ENCODE results near the gene SCUBE1.

The SCUBE1 gene

DNA sequence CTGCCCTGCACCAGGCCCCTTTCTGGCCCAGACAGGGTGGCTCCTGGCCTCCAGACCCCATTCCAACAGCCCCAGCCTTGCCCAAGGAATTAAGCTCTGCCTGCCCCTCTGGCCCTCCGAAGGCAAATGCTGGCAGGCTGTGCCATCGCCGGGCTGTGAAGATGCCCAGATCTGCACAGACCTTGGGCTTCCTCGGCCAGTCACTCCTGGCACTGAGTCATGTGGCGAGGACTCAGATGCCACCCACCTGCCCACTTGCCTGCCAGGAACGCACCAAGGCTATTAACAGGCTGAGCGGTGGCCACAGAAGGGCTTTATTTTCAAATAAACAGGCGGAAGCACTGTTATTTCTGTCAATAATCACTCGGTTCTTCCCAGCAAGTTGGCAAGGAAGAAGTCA lies 105.9 kb downstream of the SCUBE1 start:
- Histone ChIP-seq H2BK12ac (ENCODE audit: low read length) (no peak overlapping the region), H3K27me3 (ENCODE audit: insufficient read depth, low read length) (no peaks in the 10 kb centered on the region), H3K79me1 (ENCODE audit: low read length) (no peaks in the 10 kb centered on the region), H3K18ac (ENCODE audit: low read length) (no peak overlapping the region), H3K4ac (ENCODE audit: low read depth, low read length) (no peak overlapping the region), H3K27ac (ENCODE audit: low read depth, low read length) (no peak overlapping the region), H2AFZ (ENCODE audit: insufficient read depth, low read length, poor library complexity) (no peak overlapping the region), H3K36me3 (ENCODE audit: control insufficient read depth in 1 of 2, insufficient read depth in 2 of 2, low read length in 2 of 2) (no peaks in the 10 kb centered on the region), H3K9ac (ENCODE audit: low read length) (no peak overlapping the region), H2BK5ac (ENCODE audit: low read depth, low read length, poor library complexity) (no peak overlapping the region), H4K91ac (ENCODE audit: low read depth, low read length) (no peak overlapping the region), H3K9me3 (ENCODE audit: insufficient read depth, low read depth, low read length) (no peaks in the 10 kb centered on the region), H3K4me3 (ENCODE audit: low read depth, low read length) (no peak overlapping the region), H3K23ac (ENCODE audit: low read length) (no peak overlapping the region), H2AK5ac (ENCODE audit: low read length) (no peak overlapping the region), H3K4me2 (ENCODE audit: low read length) (no peak overlapping the region), H3K79me2 (ENCODE audit: control insufficient read depth, insufficient read depth, low read length, poor library complexity) (no peaks in the 10 kb centered on the region), H3K14ac (ENCODE audit: low read length) (no peak overlapping the region), H4K12ac (ENCODE audit: low read depth, low read length) (no peak overlapping the region), H4K8ac (ENCODE audit: low read depth, low read length) (no peak overlapping the region), H3K4me1 (ENCODE audit: control insufficient read depth in 1 of 2, insufficient read depth in 2 of 2, low read length in 2 of 2) (peaks cover 7 to 34% of the 10 kb centered on the region in 2 experiments), H2BK120ac (ENCODE audit: insufficient read depth, low read length, poor library complexity) (no peak overlapping the region)
- DNase-seq, result no peak
- no CpG with 5 or more reads among the region's 9 CpGs for WGBS (ENCODE audit: extremely low coverage, insufficient coverage, insufficient read length)

DNA sequence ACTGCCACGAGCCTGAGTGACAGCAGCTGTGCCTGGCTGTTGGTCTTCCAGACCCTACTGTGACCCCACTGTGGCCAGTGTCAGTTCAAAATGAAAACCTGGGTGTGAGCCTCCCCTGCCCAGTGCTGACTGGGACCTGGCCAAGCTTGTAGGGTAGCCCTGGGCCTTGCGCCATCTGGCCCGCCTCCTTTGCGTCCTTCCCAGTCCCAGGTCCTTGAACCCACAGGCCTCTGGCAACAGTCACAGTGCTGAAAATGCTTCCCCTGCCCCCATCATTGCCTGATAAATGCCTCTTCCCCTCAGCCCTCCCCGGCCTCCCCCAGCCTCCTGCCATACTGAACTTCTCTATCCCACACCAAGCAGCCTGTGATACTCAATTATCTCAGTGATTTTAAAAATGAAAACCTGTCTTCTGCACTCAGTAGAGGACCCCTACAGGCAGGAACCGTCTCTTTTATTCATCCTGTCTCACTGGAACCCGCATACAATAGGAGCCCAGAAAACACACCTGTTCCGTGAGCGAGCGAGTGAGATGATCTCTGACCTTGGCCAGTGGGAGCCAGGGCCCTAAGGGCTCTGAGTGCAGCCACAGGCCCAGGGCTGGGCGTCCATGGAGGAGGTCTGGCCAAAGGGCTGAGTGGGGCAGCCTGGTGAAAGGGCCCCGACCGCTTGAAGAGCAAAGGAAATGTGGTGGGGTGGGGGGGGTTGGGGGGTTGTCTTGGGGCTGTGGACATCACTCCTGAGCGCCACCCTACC lies 106.6 kb downstream of the SCUBE1 start:
- no peak overlapping the region for H2AK5ac ChIP-seq (ENCODE audit: low read length)
- no peaks in the 10 kb centered on the region for H3K9me3 ChIP-seq (ENCODE audit: insufficient read depth, low read depth, low read length)
- no peak overlapping the region for H4K12ac ChIP-seq (ENCODE audit: low read depth, low read length)
- no peaks in the 10 kb centered on the region for H3K79me2 ChIP-seq (ENCODE audit: control insufficient read depth, insufficient read depth, low read length, poor library complexity)
- no peak overlapping the region for H3K4me3 ChIP-seq (ENCODE audit: low read depth, low read length)
- no peak overlapping the region for H3K9ac ChIP-seq (ENCODE audit: low read length)
- no peak overlapping the region for H3K4me2 ChIP-seq (ENCODE audit: low read length)
- no peak overlapping the region for H3K23ac ChIP-seq (ENCODE audit: low read length)
- no peak overlapping the region for H2AFZ ChIP-seq (ENCODE audit: insufficient read depth, low read length, poor library complexity)
- peaks cover 7 to 29% of the 10 kb centered on the region in 2 experiments for H3K4me1 ChIP-seq (ENCODE audit: control insufficient read depth in 1 of 2, insufficient read depth in 2 of 2, low read length in 2 of 2)
- no peaks in the 10 kb centered on the region for H3K36me3 ChIP-seq (ENCODE audit: control insufficient read depth in 1 of 2, insufficient read depth in 2 of 2, low read length in 2 of 2)
- H4K91ac ChIP-seq (ENCODE audit: low read depth, low read length), result no peak overlapping the region
- no peak overlapping the region for H3K18ac ChIP-seq (ENCODE audit: low read length)
- H3K79me1 ChIP-seq (ENCODE audit: low read length), result no peaks in the 10 kb centered on the region
- no peak overlapping the region for H2BK120ac ChIP-seq (ENCODE audit: insufficient read depth, low read length, poor library complexity)
- H4K8ac ChIP-seq (ENCODE audit: low read depth, low read length), result no peak overlapping the region
- H3K4ac ChIP-seq (ENCODE audit: low read depth, low read length), result no peak overlapping the region
- peak in 1 of 2 donors; percentile 34 for DNase-seq
- no CpG with 5 or more reads among the region's 14 CpGs for WGBS (ENCODE audit: extremely low coverage, insufficient coverage, insufficient read length)
- no peaks in the 10 kb centered on the region for H3K27me3 ChIP-seq (ENCODE audit: insufficient read depth, low read length)
- H2BK12ac ChIP-seq (ENCODE audit: low read length), result no peak overlapping the region
- no peak overlapping the region for H2BK5ac ChIP-seq (ENCODE audit: low read depth, low read length, poor library complexity)
- no peak overlapping the region for H3K27ac ChIP-seq (ENCODE audit: low read depth, low read length)
- no peak overlapping the region for H3K14ac ChIP-seq (ENCODE audit: low read length)

DNA sequence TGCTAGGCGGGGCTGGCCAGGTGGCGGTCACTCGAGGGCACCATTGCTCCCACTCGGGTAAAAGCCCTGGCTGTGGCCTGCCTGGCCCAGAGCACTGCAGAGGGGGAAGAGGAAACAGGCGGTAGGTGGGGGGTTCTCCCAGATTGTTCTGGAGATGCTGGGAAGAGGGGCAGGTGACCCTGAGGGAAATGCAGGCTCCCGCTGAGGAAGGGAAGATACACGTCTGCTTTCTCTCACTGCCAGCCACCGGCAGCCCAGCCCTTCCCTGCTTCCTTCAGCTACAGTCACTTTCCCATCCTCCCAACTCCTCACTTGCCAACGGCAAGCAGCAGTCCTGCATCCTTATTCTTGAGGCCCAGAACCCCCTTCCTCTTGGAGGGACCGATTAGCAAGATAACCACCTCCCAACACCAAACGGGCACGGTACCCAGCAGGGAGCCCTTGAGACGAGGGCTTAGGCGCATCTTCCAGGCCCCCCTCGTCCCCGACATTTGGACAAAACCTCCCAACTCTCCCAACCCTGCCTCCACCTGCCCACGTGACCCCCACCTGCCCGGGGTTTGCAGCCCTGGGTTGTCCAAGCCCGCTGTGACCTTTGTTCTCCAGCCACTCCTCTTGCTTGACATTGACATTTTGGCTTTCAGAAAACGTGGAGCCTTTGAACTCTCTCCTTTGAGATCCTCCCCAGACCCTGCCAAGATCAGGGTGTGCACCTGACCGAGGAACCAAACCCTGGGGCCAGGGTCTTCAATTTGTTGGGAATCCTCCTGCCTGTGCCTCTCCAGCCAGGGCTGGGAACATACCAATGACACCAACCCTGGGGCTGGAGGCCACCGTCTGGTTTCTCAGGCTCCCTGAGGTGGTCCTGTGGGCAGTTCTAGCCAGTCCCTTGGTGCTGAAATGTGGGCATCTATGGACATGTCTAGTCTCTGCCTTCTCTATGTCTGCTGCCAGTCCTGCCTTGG lies 107.4 kb downstream of the SCUBE1 start:
- Histone ChIP-seq H3K36me3 (ENCODE audit: control insufficient read depth in 1 of 2, insufficient read depth in 2 of 2, low read length in 2 of 2) (no peaks in the 10 kb centered on the region), H3K14ac (ENCODE audit: low read length) (no peak overlapping the region), H4K12ac (ENCODE audit: low read depth, low read length) (no peak overlapping the region), H3K79me1 (ENCODE audit: low read length) (no peaks in the 10 kb centered on the region), H3K4me2 (ENCODE audit: low read length) (no peak overlapping the region), H3K18ac (ENCODE audit: low read length) (no peak overlapping the region), H2BK120ac (ENCODE audit: insufficient read depth, low read length, poor library complexity) (no peak overlapping the region), H2BK5ac (ENCODE audit: low read depth, low read length, poor library complexity) (no peak overlapping the region), H3K9me3 (ENCODE audit: insufficient read depth, low read depth, low read length) (no peaks in the 10 kb centered on the region), H3K23ac (ENCODE audit: low read length) (no peak overlapping the region), H3K4ac (ENCODE audit: low read depth, low read length) (no peak overlapping the region), H3K9ac (ENCODE audit: low read length) (no peak overlapping the region), H2AFZ (ENCODE audit: insufficient read depth, low read length, poor library complexity) (no peak overlapping the region), H4K91ac (ENCODE audit: low read depth, low read length) (no peak overlapping the region), H2AK5ac (ENCODE audit: low read length) (no peak overlapping the region), H3K27ac (ENCODE audit: low read depth, low read length) (no peak overlapping the region), H2BK12ac (ENCODE audit: low read length) (no peak overlapping the region), H4K8ac (ENCODE audit: low read depth, low read length) (no peak overlapping the region), H3K79me2 (ENCODE audit: control insufficient read depth, insufficient read depth, low read length, poor library complexity) (no peaks in the 10 kb centered on the region), H3K27me3 (ENCODE audit: insufficient read depth, low read length) (no peaks in the 10 kb centered on the region), H3K4me1 (ENCODE audit: control insufficient read depth in 1 of 2, insufficient read depth in 2 of 2, low read length in 2 of 2) (peaks cover 7 to 28% of the 10 kb centered on the region in 2 experiments), H3K4me3 (ENCODE audit: low read depth, low read length) (peak overlapping the region; percentile 18)
- no CpG with 5 or more reads among the region's 22 CpGs for WGBS (ENCODE audit: extremely low coverage, insufficient coverage, insufficient read length)
- DNase-seq, result no peak

DNA sequence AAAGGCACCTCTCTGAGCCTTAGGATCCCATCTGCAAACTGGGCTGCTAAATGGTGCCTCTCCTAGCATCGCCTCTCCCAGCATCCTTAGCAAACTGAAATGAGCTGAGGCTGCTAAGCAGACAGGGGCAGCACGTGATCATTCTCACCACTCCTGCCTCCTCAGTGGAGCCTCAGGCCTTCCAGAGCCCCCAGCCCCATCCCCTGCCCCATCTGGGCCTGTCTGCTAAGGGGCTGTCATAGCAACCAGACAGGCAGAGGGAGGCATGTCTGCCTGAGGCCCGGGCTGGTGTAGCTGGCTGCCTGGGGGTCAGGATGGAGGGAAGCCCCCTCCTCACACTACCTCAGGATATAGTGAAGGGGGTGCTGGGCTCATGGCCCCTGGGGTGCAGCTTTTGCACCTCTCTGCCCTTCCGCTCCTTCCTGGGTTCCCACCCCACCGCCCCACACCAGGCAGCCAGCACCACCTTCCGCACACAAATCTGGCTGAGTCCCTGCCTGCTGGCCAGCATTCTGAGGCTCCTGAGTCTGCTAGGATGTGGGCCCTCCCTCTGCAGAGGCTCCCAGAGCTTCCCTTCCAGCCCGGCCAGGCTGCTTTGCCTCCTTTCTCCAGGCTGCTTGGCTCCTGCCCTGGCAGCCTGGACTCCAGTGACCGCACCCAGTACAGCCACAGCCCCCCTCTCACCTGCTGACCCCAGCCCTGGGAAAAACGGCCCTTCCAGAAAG lies 108.7 kb downstream of the SCUBE1 start:
- Histone ChIP-seq H3K36me3 (ENCODE audit: control insufficient read depth in 1 of 2, insufficient read depth in 2 of 2, low read length in 2 of 2) (no peaks in the 10 kb centered on the region), H4K8ac (ENCODE audit: low read depth, low read length) (no peak overlapping the region), H3K9ac (ENCODE audit: low read length) (no peak overlapping the region), H2BK120ac (ENCODE audit: insufficient read depth, low read length, poor library complexity) (no peak overlapping the region), H3K4ac (ENCODE audit: low read depth, low read length) (no peak overlapping the region), H3K27me3 (ENCODE audit: insufficient read depth, low read length) (no peaks in the 10 kb centered on the region), H3K79me2 (ENCODE audit: control insufficient read depth, insufficient read depth, low read length, poor library complexity) (no peaks in the 10 kb centered on the region), H2AFZ (ENCODE audit: insufficient read depth, low read length, poor library complexity) (no peak overlapping the region), H4K12ac (ENCODE audit: low read depth, low read length) (no peak overlapping the region), H3K4me1 (ENCODE audit: control insufficient read depth in 1 of 2, insufficient read depth in 2 of 2, low read length in 2 of 2) (peaks cover 7 to 22% of the 10 kb centered on the region in 2 experiments), H3K4me2 (ENCODE audit: low read length) (no peak overlapping the region), H3K18ac (ENCODE audit: low read length) (no peak overlapping the region), H3K79me1 (ENCODE audit: low read length) (no peaks in the 10 kb centered on the region), H3K4me3 (ENCODE audit: low read depth, low read length) (no peak overlapping the region), H3K14ac (ENCODE audit: low read length) (no peak overlapping the region), H2AK5ac (ENCODE audit: low read length) (no peak overlapping the region), H3K27ac (ENCODE audit: low read depth, low read length) (no peak overlapping the region), H3K9me3 (ENCODE audit: insufficient read depth, low read depth, low read length) (peaks cover 2% of the 10 kb centered on the region), H2BK12ac (ENCODE audit: low read length) (no peak overlapping the region), H2BK5ac (ENCODE audit: low read depth, low read length, poor library complexity) (no peak overlapping the region), H4K91ac (ENCODE audit: low read depth, low read length) (no peak overlapping the region), H3K23ac (ENCODE audit: low read length) (no peak overlapping the region)
- no CpG with 5 or more reads among the region's 9 CpGs for WGBS (ENCODE audit: extremely low coverage, insufficient coverage, insufficient read length)
- DNase-seq, result no peak
